HepG2 (cell line): Measurements from ENCODE around the gene SHANK3. TPM values are rescaled to one million over a fixed set of nuclear protein-coding genes. Genes with fewer than 3 reads are reported as not detected.

ENCODE experiments used
- ATF3 ChIP-seq: sonication (generic); formaldehyde crosslinking; IDR thresholded peaks from 2 replicates; pipeline ENCODE4 v1.4.0; 2020; ENCODE audit warnings: missing genetic modification reagents
- BCLAF1 ChIP-seq: fragments of 450-650 bp; IDR thresholded peaks from 2 replicates; pipeline ENCODE4 v1.6.1; 2017; ENCODE audit warnings: mild to moderate bottlenecking
- EEA1 ChIP-seq: sonication (generic); formaldehyde crosslinking; IDR thresholded peaks from 2 replicates; pipeline ENCODE4 v1.5.1; 2020; ENCODE audit warnings: mild to moderate bottlenecking, missing genetic modification reagents, borderline replicate concordance
- FOSL2 ChIP-seq: sonication (generic); formaldehyde crosslinking; IDR thresholded peaks from 2 replicates; pipeline ENCODE4 v1.4.0; 2020; ENCODE audit warnings: missing genetic modification reagents
- GATAD2A ChIP-seq: IDR thresholded peaks from 2 replicates; pipeline ENCODE4 v1.6.1; 2016
- POLR2A ChIP-seq, 2 experiments: IDR thresholded peaks; 2 replicates each; pipeline ENCODE4 v1.6.1; 2011; ENCODE audit warnings: low read depth in 2 of 2, low read length in 2 of 2, mild to moderate bottlenecking in 1 of 2, moderate library complexity in 1 of 2; ENCODE audit not compliant: insufficient read depth in 1 of 2
- SPEN ChIP-seq: sonication (generic); formaldehyde crosslinking; IDR thresholded peaks from 2 replicates; pipeline ENCODE4 v1.5.1; 2020; ENCODE audit warnings: low read depth, mild to moderate bottlenecking, missing genetic modification reagents
- SSRP1 ChIP-seq: IDR thresholded peaks from 2 replicates; pipeline ENCODE4 v1.6.1; 2016; ENCODE audit warnings: control low read depth
- TEAD2 ChIP-seq: sonication (generic); formaldehyde crosslinking; IDR thresholded peaks from 2 replicates; pipeline ENCODE4 v1.9.0; 2021; ENCODE audit warnings: missing genetic modification reagents
- ZNF142 ChIP-seq: sonication (generic); formaldehyde crosslinking; IDR thresholded peaks from 2 replicates; pipeline ENCODE4 v1.4.0; 2020; ENCODE audit warnings: missing genetic modification reagents
- ZNF17 ChIP-seq: sonication (generic); formaldehyde crosslinking; IDR thresholded peaks from 2 replicates; pipeline ENCODE4 v1.5.0; 2020; ENCODE audit warnings: mild to moderate bottlenecking, missing genetic modification reagents
- ZNF256 ChIP-seq: sonication (generic); formaldehyde crosslinking; conservative IDR thresholded peaks from 2 replicates; pipeline ENCODE4 v1.4.0; 2020; ENCODE audit warnings: missing genetic modification reagents
- ZNF3 ChIP-seq: IDR thresholded peaks from 2 replicates; pipeline ENCODE4 v1.7.0; 2017; ENCODE audit warnings: inconsistent platforms
- ZNF331 ChIP-seq: sonication (generic); formaldehyde crosslinking; IDR thresholded peaks from 2 replicates; pipeline ENCODE4 v1.4.0; 2020; ENCODE audit warnings: missing genetic modification reagents
- ZNF446 ChIP-seq: sonication (generic); formaldehyde crosslinking; IDR thresholded peaks from 2 replicates; pipeline ENCODE4 v1.5.0; 2020; ENCODE audit warnings: mild to moderate bottlenecking, missing genetic modification reagents
- ZNF512B ChIP-seq: sonication (generic); formaldehyde crosslinking; IDR thresholded peaks from 2 replicates; pipeline ENCODE4 v1.5.1; 2020; ENCODE audit warnings: missing genetic modification reagents, mild to moderate bottlenecking, borderline replicate concordance
- ZNF557 ChIP-seq: sonication (generic); formaldehyde crosslinking; IDR thresholded peaks from 2 replicates; pipeline ENCODE4 v1.4.0; 2020; ENCODE audit warnings: missing genetic modification reagents
- ZNF652 ChIP-seq: IDR thresholded peaks from 2 replicates; pipeline ENCODE4 v1.6.1; 2016; ENCODE audit warnings: low read depth, borderline replicate concordance
- ZNF660 ChIP-seq: sonication (generic); formaldehyde crosslinking; IDR thresholded peaks from 2 replicates; pipeline ENCODE4 v1.5.1; 2020; ENCODE audit warnings: mild to moderate bottlenecking, low read depth, missing genetic modification reagents, borderline replicate concordance
- ZNF713 ChIP-seq: sonication (generic); formaldehyde crosslinking; IDR thresholded peaks from 2 replicates; pipeline ENCODE4 v1.4.0; 2020; ENCODE audit warnings: mild to moderate bottlenecking, missing genetic modification reagents
- polyA plus RNA-seq, 8 experiments: library from polyadenylated mRNA; depleted of rRNA in 3 of 8; stranded (reverse) in 7 of 8; unstranded in 1 of 8; fragments of >200 nt; fragmentation: Illumina TruSeq in 4 of 8; extraction: Trizol in 4 of 8; gene quantifications; 2 replicates each; pipeline versions ENCODE4 v1.2.1 to v1.2.3, GENCODE V29; 2011 to 2016; ENCODE audit warnings: low read depth in 4 of 8, missing spikeins in 1 of 8, mixed read lengths in 1 of 8; ENCODE audit not compliant: insufficient read depth in 1 of 8
- total RNA-seq, 5 experiments: library from RNA; depleted of rRNA; stranded (reverse); fragments of >200 nt; fragmentation: Illumina TruSeq; extraction: Trizol; gene quantifications; 2 replicates each; pipeline ENCODE4 v1.2.3, GENCODE V29; 2016; ENCODE audit warnings: low read depth in 1 of 5

SHANK3 gene
- total and polyA plus RNA-seq, 2 of the 13 experiments (the other 11 are each of a cell fraction or from before 2014, with no cell fraction given), result 2.9 to 4.6 TPM

- TF ChIP-seq ZNF142 (CRISPR knock-in tag) (no peak), BCLAF1 (no peak), ZNF3 (CRISPR knock-in tag) (no peak), FOSL2 (0 out of 2 replicates have a peak, but pooled peaks have one; percentile 2), EEA1 (CRISPR knock-in tag) (no peak), ZNF446 (CRISPR knock-in tag) (no peak), ZNF557 (CRISPR knock-in tag) (no peak), ZNF17 (CRISPR knock-in tag) (no peak), GATAD2A (no peak), ZNF512B (CRISPR knock-in tag) (no peak), ZNF331 (CRISPR knock-in tag) (no peak), SPEN (CRISPR knock-in tag) (peak; percentile 1; the same call in 1 of the 2 replicates), POLR2A (IDR thresholded peaks at IDR 0.05; ENCODE audit: insufficient read depth in 1 of 2, low read depth in 2 of 2, low read length in 2 of 2) (peak in 1 of 2 experiments; percentile 41; a peak in 1 of 4 replicates), ZNF256 (CRISPR knock-in tag) (no peak), ZNF713 (CRISPR knock-in tag) (no peak), SSRP1 (CRISPR knock-in tag) (no peak), TEAD2 (CRISPR knock-in tag) (no peak), ZNF660 (no peak), ATF3 (CRISPR knock-in tag) (no peak), ZNF652 (CRISPR knock-in tag) (no peak)
Measured at GRCh38 chr22:50628543-50629134, 44.0 kb upstream of the SHANK3 start (continued).
